ENCODE data around the gene SYTL2.

Gene SYTL2

GRCh38 chr11:85672105-85672902, 138.6 kb downstream of the SYTL2 start:
- TF ChIP-seq EP300 (IDR thresholded peaks at IDR 0.05; ENCODE audit: borderline replicate concordance): no peak
- no peak for TF ChIP-seq TAF1 (IDR thresholded peaks at IDR 0.05; ENCODE audit: low read depth)
- TF ChIP-seq TEAD4 (IDR thresholded peaks at IDR 0.05): no peak
- no peak for TF ChIP-seq FOXM1 (IDR thresholded peaks at IDR 0.05; ENCODE audit: borderline replicate concordance, low read depth)
- TF ChIP-seq CREB1 (IDR thresholded peaks at IDR 0.05; ENCODE audit: low read depth): no peak
- TF ChIP-seq NFIC (IDR thresholded peaks at IDR 0.05): no peak

GRCh38 chr11:85668157-85668556, 142.8 kb downstream of the SYTL2 start:
- TF ChIP-seq FOXM1 (IDR thresholded peaks at IDR 0.05; ENCODE audit: borderline replicate concordance, low read depth) (no peak), REST (IDR thresholded peaks at IDR 0.05; ENCODE audit: low read depth) (no peak), EGR1 (IDR thresholded peaks at IDR 0.05) (no peak), CREB1 (IDR thresholded peaks at IDR 0.05; ENCODE audit: low read depth) (no peak), MAX (IDR thresholded peaks at IDR 0.05) (no peak), TAF1 (IDR thresholded peaks at IDR 0.05; ENCODE audit: low read depth) (no peak), EP300 (IDR thresholded peaks at IDR 0.05; ENCODE audit: borderline replicate concordance) (no peak), CEBPB (IDR thresholded peaks at IDR 0.05) (no peak), NFIC (IDR thresholded peaks at IDR 0.05) (no peak), TCF12 (IDR thresholded peaks at IDR 0.05; ENCODE audit: low read depth) (no peak), USF1 (IDR thresholded peaks at IDR 0.05) (no peak), YY1 (IDR thresholded peaks at IDR 0.05; ENCODE audit: low read depth) (no peak), RAD21 (IDR thresholded peaks at IDR 0.05; ENCODE audit: low read depth) (no peak), TEAD4 (IDR thresholded peaks at IDR 0.05) (no peak), ZBTB7A (IDR thresholded peaks at IDR 0.05; ENCODE audit: low read depth) (no peak)

- TF ChIP-seq FOXM1 (IDR thresholded peaks at IDR 0.05; ENCODE audit: borderline replicate concordance, low read depth) (no peak), NFIC (IDR thresholded peaks at IDR 0.05) (no peak), MAX (IDR thresholded peaks at IDR 0.05) (no peak), CEBPB (IDR thresholded peaks at IDR 0.05) (no peak), ZBTB7A (IDR thresholded peaks at IDR 0.05; ENCODE audit: low read depth) (no peak), YY1 (IDR thresholded peaks at IDR 0.05; ENCODE audit: low read depth) (no peak), EP300 (IDR thresholded peaks at IDR 0.05; ENCODE audit: borderline replicate concordance) (no peak), EGR1 (IDR thresholded peaks at IDR 0.05) (no peak), CREB1 (IDR thresholded peaks at IDR 0.05; ENCODE audit: low read depth) (no peak), TAF1 (IDR thresholded peaks at IDR 0.05; ENCODE audit: low read depth) (no peak), USF1 (IDR thresholded peaks at IDR 0.05) (no peak), RAD21 (IDR thresholded peaks at IDR 0.05; ENCODE audit: low read depth) (no peak), TEAD4 (IDR thresholded peaks at IDR 0.05) (no peak)
Measured at GRCh38 chr11:85666687-85667086, 144.3 kb downstream of the SYTL2 start.

- TF ChIP-seq TEAD4 (IDR thresholded peaks at IDR 0.05): no peak
- TF ChIP-seq EGR1 (IDR thresholded peaks at IDR 0.05): no peak
- no peak for TF ChIP-seq ZBTB7A (IDR thresholded peaks at IDR 0.05; ENCODE audit: low read depth)
- TF ChIP-seq MAX (IDR thresholded peaks at IDR 0.05): no peak
- no peak for TF ChIP-seq EP300 (IDR thresholded peaks at IDR 0.05; ENCODE audit: borderline replicate concordance)
Measured at GRCh38 chr11:85665733-85666132, 145.2 kb downstream of the SYTL2 start.

GRCh38 chr11:85664615-85665481, 146.1 kb downstream of the SYTL2 start, which contains the start of gene CREBZF:
Gene CREBZF, minus strand, starts transcription at chr11:85665129. Its CDS starts 254 bp downstream, at chr11:85664875.
- TF ChIP-seq EP300 (IDR thresholded peaks at IDR 0.05; ENCODE audit: borderline replicate concordance) (no peak), CREB1 (IDR thresholded peaks at IDR 0.05; ENCODE audit: low read depth) (peak; percentile 17; the same call in 1 of the 2 replicates), FOXM1 (IDR thresholded peaks at IDR 0.05; ENCODE audit: borderline replicate concordance, low read depth) (no peak), RAD21 (IDR thresholded peaks at IDR 0.05; ENCODE audit: low read depth) (no peak), TAF1 (IDR thresholded peaks at IDR 0.05; ENCODE audit: low read depth) (peak; percentile 83), TEAD4 (IDR thresholded peaks at IDR 0.05) (no peak), MAX (IDR thresholded peaks at IDR 0.05) (no peak; the same call in 1 of the 2 replicates), CEBPB (IDR thresholded peaks at IDR 0.05) (no peak), REST (IDR thresholded peaks at IDR 0.05; ENCODE audit: low read depth) (no peak), TCF12 (IDR thresholded peaks at IDR 0.05; ENCODE audit: low read depth) (peak; percentile 38; the same call in 1 of the 2 replicates), ZBTB7A (IDR thresholded peaks at IDR 0.05; ENCODE audit: low read depth) (no peak), EGR1 (IDR thresholded peaks at IDR 0.05) (0 out of 2 replicates have a peak, but pooled peaks have one; percentile 16), NFIC (IDR thresholded peaks at IDR 0.05) (no peak; the same call in 1 of the 2 replicates), YY1 (IDR thresholded peaks at IDR 0.05; ENCODE audit: low read depth) (peak; percentile 25; the same call in 1 of the 2 replicates)
